T-cell (primary cell): ENCODE results near the gene SAV1. TPM values are rescaled to one million over a fixed set of nuclear protein-coding genes. Genes with fewer than 3 reads are reported as not detected.

Experiments used
- ATAC-seq, 4 experiments: fragments of 200-7000 bp in 3 of 4; fragments of 150-1000 bp in 1 of 4; cut with Tn5 transposase; replicated peaks in 1 of 4; 1 replicate in 3 of 4; 2 replicates in 1 of 4; pipeline ENCODE4 v1.10.0; 2021; ENCODE audit warnings: moderate library complexity in 3 of 4, mild to moderate bottlenecking in 2 of 4, moderate number of reproducible peaks in 1 of 4
- CTCF ChIA-PET, 2 donors: fragments of 300-600 bp; sonication (Branson Sonifier 250); formaldehyde crosslinking; loops; one replicate each; lab custom pipeline; 2022; ENCODE audit warnings: antibody characterized with exemption in 2 of 2; lab: Charles Lee
- POLR2A ChIA-PET, 2 donors: fragments of 300-600 bp; sonication (Branson Sonifier 250); formaldehyde crosslinking; loops; one replicate each; lab custom pipeline; 2022; ENCODE audit warnings: antibody characterized with exemption in 2 of 2; lab: Charles Lee
- DNase-seq, 35 experiments: peaks; one replicate each; pipeline versions ENCODE4 v3.0.0 to v3.0.0-alpha.2; 2013 to 2023
- H3K27ac ChIP-seq: one replicate; pipeline ENCODE4 v1.5.1; 2013; ENCODE audit warnings: low read length
- H3K27me3 ChIP-seq, 2 experiments: replicated peaks in 1 of 2; 1 replicate in 1 of 2; 2 replicates in 1 of 2; pipeline versions ENCODE4 v1.6.1 to v1.7.0; 2013; ENCODE audit warnings: low read length in 1 of 2, mixed read lengths in 1 of 2; ENCODE audit not compliant: control insufficient read depth in 2 of 2, insufficient read depth in 2 of 2; ENCODE audit errors: extremely low read depth in 1 of 2
- H3K36me3 ChIP-seq, 2 donors: 1 replicate in 1 of 2; 2 replicates in 1 of 2; pipeline versions ENCODE4 v1.6.1 to v1.7.0; 2013; ENCODE audit warnings: low read length in 1 of 2; ENCODE audit not compliant: control insufficient read depth in 2 of 2, insufficient read depth in 1 of 2; ENCODE audit errors: extremely low read depth in 1 of 2
- H3K4me1 ChIP-seq, 2 experiments: 1 replicate in 1 of 2; 2 replicates in 1 of 2; pipeline versions ENCODE4 v1.6.1 to v1.7.0; 2013; ENCODE audit warnings: low read length in 2 of 2, mixed read lengths in 1 of 2; ENCODE audit not compliant: insufficient read depth in 2 of 2, control insufficient read depth in 1 of 2; ENCODE audit errors: extremely low read depth in 1 of 2
- H3K4me3 ChIP-seq, 2 donors: 1 replicate in 1 of 2; 2 replicates in 1 of 2; pipeline versions ENCODE4 v1.5.1 to v1.7.0; 2013; ENCODE audit warnings: mild to moderate bottlenecking in 2 of 2, low read length in 1 of 2, moderate library complexity in 1 of 2; ENCODE audit not compliant: control insufficient read depth in 1 of 2; ENCODE audit errors: extremely low read depth in 1 of 2
- H3K9me3 ChIP-seq: 2 replicates; pipeline ENCODE4 v1.7.0; 2013
- H3K27ac Mint-ChIP-seq, 2 donors: one replicate each; pipeline ENCODE4 v1.8.0; 2020 to 2021; ENCODE audit warnings: mild to moderate bottlenecking in 2 of 2, mixed read lengths in 2 of 2
- H3K27me3 Mint-ChIP-seq, 2 donors: one replicate each; pipeline ENCODE4 v1.8.0; 2021 to 2022; ENCODE audit warnings: mixed read lengths in 2 of 2
- H3K36me3 Mint-ChIP-seq: one replicate; pipeline ENCODE4 v1.8.0; 2021; ENCODE audit warnings: mixed read lengths
- H3K4me1 Mint-ChIP-seq, 3 donors: one replicate each; pipeline ENCODE4 v1.8.0; 2020 to 2022; ENCODE audit warnings: mixed read lengths in 3 of 3, mild to moderate bottlenecking in 1 of 3
- H3K4me3 Mint-ChIP-seq, 3 donors: one replicate each; pipeline ENCODE4 v1.8.0; 2020 to 2022; ENCODE audit warnings: mild to moderate bottlenecking in 3 of 3, mixed read lengths in 3 of 3, moderate library complexity in 3 of 3
- H3K9me3 Mint-ChIP-seq, 3 donors: one replicate each; pipeline ENCODE4 v1.8.0; 2020 to 2022; ENCODE audit warnings: mixed read lengths in 3 of 3
- WGBS: methylation state at CpG from one replicate; pipeline ENCODE4 v1.1.5; 2013; ENCODE audit warnings: missing lambda C conversion rate; ENCODE audit not compliant: insufficient coverage; 5-methylcytosine and 5-hydroxymethylcytosine counted together
- total RNA-seq, 35 experiments: library from RNA in 6 of 35; stranded (reverse) in 6 of 35; fragments of 120-200 nt in 1 of 35; gene quantifications; one replicate each; pipeline versions ENCODE4 v1.2.1 to v1.2.4 and lab custom pipeline; 2013 to 2026

Gene SAV1
- total RNA-seq, 5 donors from 2014 or later (not counting 1 experiment from before 2014, with no cell fraction given) = 9.1 to 12.2 (median 11.1) TPM

GRCh38 chr14:50603565-50603964 lies 64.5 kb downstream of the SAV1 start:
- WGBS = no CpG with 5 or more reads among the region's 2 CpGs
- ChIA-PET POLR2A (no interaction called here), CTCF (interaction anchor here in 1 of 2 donors (1.3 kb wide), 1 partner anchor 257 kb away, joined by 3 read pairs; no protein-coding TSS in a partner anchor)
- H3K9me3 ChIP-seq = no peaks in the 10 kb centered on the region
- H3K4me3 ChIP-seq = no peak overlapping the region
- no peak for DNase-seq
- H3K27ac ChIP-seq = no peak overlapping the region
- no peaks in the 10 kb centered on the region for H3K36me3 ChIP-seq
- ATAC-seq = no peak
- H3K27ac Mint-ChIP-seq = no peak overlapping the region
- H3K36me3 Mint-ChIP-seq = no peaks in the 10 kb centered on the region
- H3K9me3 Mint-ChIP-seq = no peaks in the 10 kb centered on the region
- H3K4me1 Mint-ChIP-seq = no peaks in the 10 kb centered on the region
- no peak overlapping the region for H3K4me3 Mint-ChIP-seq
- H3K4me1 ChIP-seq = no peaks in the 10 kb centered on the region
- H3K27me3 Mint-ChIP-seq = peaks cover 0 to 4% of the 10 kb centered on the region in 2 donors
- no peaks in the 10 kb centered on the region for H3K27me3 ChIP-seq

- Histone ChIP-seq H3K4me1 (no peaks in the 10 kb centered on the region), H3K4me3 (no peak overlapping the region), H3K27me3 (no peaks in the 10 kb centered on the region), H3K9me3 (no peaks in the 10 kb centered on the region), H3K27ac (no peak overlapping the region), H3K36me3 (no peaks in the 10 kb centered on the region)
- H3K4me3 Mint-ChIP-seq = no peak overlapping the region
- no peaks in the 10 kb centered on the region for H3K9me3 Mint-ChIP-seq
- DNase-seq (no peak), ATAC-seq (no peak)
- H3K36me3 Mint-ChIP-seq = no peaks in the 10 kb centered on the region
- POLR2A ChIA-PET = no interaction called here
- CTCF ChIA-PET = interaction anchor here in 1 of 2 donors (1.0 to 2.3 kb wide), 3 partner anchors 174 to 258 kb away, joined by 4 to 17 read pairs (median 7); no protein-coding TSS in a partner anchor
- no peaks in the 10 kb centered on the region for H3K4me1 Mint-ChIP-seq
- peaks cover 0 to 4% of the 10 kb centered on the region in 2 donors for H3K27me3 Mint-ChIP-seq
- H3K27ac Mint-ChIP-seq = no peak overlapping the region
- WGBS = 92% methylated on average over 2 of the region's 3 CpGs
Observed at GRCh38 chr14:50602035-50602434, 66.1 kb downstream of the SAV1 start.

GRCh38 chr14:50601394-50601793 lies 66.7 kb downstream of the SAV1 start:
- no peak overlapping the region for H3K27ac ChIP-seq
- H3K9me3 Mint-ChIP-seq = no peaks in the 10 kb centered on the region
- no CpG with 5 or more reads among the region's 2 CpGs for WGBS
- no peak overlapping the region for H3K27ac Mint-ChIP-seq
- ATAC-seq (no peak), DNase-seq (no peak)
- no peaks in the 10 kb centered on the region for H3K4me1 ChIP-seq
- no peaks in the 10 kb centered on the region for H3K4me1 Mint-ChIP-seq
- no peaks in the 10 kb centered on the region for H3K9me3 ChIP-seq
- peaks cover 0 to under 1% of the 10 kb centered on the region in 2 donors for H3K27me3 Mint-ChIP-seq
- H3K36me3 ChIP-seq = no peaks in the 10 kb centered on the region
- POLR2A ChIA-PET = no interaction called here
- H3K4me3 Mint-ChIP-seq = no peak overlapping the region
- CTCF ChIA-PET = interaction anchor here (0.8 to 2.3 kb wide), 6 partner anchors 113 to 259 kb away, joined by 3 to 17 read pairs (median 5); no protein-coding TSS in a partner anchor
- H3K36me3 Mint-ChIP-seq = no peaks in the 10 kb centered on the region
- no peaks in the 10 kb centered on the region for H3K27me3 ChIP-seq
- H3K4me3 ChIP-seq = no peak overlapping the region

- ATAC-seq (no peak), DNase-seq (no peak)
- Histone ChIP-seq H3K36me3 (no peaks in the 10 kb centered on the region), H3K27me3 (no peaks in the 10 kb centered on the region), H3K27ac (no peak overlapping the region), H3K4me3 (no peak overlapping the region), H3K4me1 (no peaks in the 10 kb centered on the region), H3K9me3 (no peaks in the 10 kb centered on the region)
- Mint-ChIP-seq H3K27ac (no peak overlapping the region), H3K36me3 (no peaks in the 10 kb centered on the region), H3K4me1 (no peaks in the 10 kb centered on the region), H3K27me3 (no peaks in the 10 kb centered on the region), H3K4me3 (no peak overlapping the region), H3K9me3 (no peaks in the 10 kb centered on the region)
- ChIA-PET CTCF (interaction anchor here (0.6 to 2.3 kb wide), 8 partner anchors 11 to 260 kb away, joined by 3 to 17 read pairs (median 4); no protein-coding TSS in a partner anchor), POLR2A (no interaction called here)
- no CpG with 5 or more reads among the region's 5 CpGs for WGBS
Observed at GRCh38 chr14:50600849-50601248, 67.3 kb downstream of the SAV1 start.

- H3K4me3 Mint-ChIP-seq = no peak overlapping the region
- ChIA-PET POLR2A (interaction anchor here in 1 of 2 donors (0.6 kb wide), 1 partner anchor 171 kb away, joined by 3 read pairs; no protein-coding TSS in a partner anchor), CTCF (interaction anchor here (0.5 to 2.3 kb wide), 7 partner anchors 10 to 260 kb away, joined by 3 to 17 read pairs (median 4); no protein-coding TSS in a partner anchor)
- no CpG with 5 or more reads among the region's 4 CpGs for WGBS
- no peaks in the 10 kb centered on the region for H3K36me3 Mint-ChIP-seq
- H3K27ac Mint-ChIP-seq = no peak overlapping the region
- DNase-seq (peak in 1 of 35 experiments; percentile 49), ATAC-seq (no peak)
- no peaks in the 10 kb centered on the region for H3K9me3 ChIP-seq
- H3K4me3 ChIP-seq = no peak overlapping the region
- H3K27ac ChIP-seq = no peak overlapping the region
- H3K9me3 Mint-ChIP-seq = no peaks in the 10 kb centered on the region
- H3K27me3 Mint-ChIP-seq = no peaks in the 10 kb centered on the region
- H3K36me3 ChIP-seq = no peaks in the 10 kb centered on the region
- no peaks in the 10 kb centered on the region for H3K4me1 ChIP-seq
- no peaks in the 10 kb centered on the region for H3K27me3 ChIP-seq
- no peaks in the 10 kb centered on the region for H3K4me1 Mint-ChIP-seq
Observed at GRCh38 chr14:50599700-50600444, 68.2 kb downstream of the SAV1 start.

GRCh38 chr14:50598765-50599164 lies 69.3 kb downstream of the SAV1 start:
- Histone ChIP-seq H3K4me1 (no peaks in the 10 kb centered on the region), H3K36me3 (no peaks in the 10 kb centered on the region), H3K27ac (no peak overlapping the region), H3K4me3 (no peak overlapping the region), H3K27me3 (no peaks in the 10 kb centered on the region), H3K9me3 (no peaks in the 10 kb centered on the region)
- no peak for ATAC-seq
- Mint-ChIP-seq H3K4me3 (no peak overlapping the region), H3K4me1 (no peaks in the 10 kb centered on the region), H3K27ac (no peak overlapping the region), H3K27me3 (no peaks in the 10 kb centered on the region), H3K36me3 (peaks cover 3% of the 10 kb centered on the region), H3K9me3 (no peaks in the 10 kb centered on the region)
- ChIA-PET CTCF (interaction anchor here (0.6 to 1.1 kb wide), 2 partner anchors 30 to 261 kb away, joined by 4 to 9 read pairs; no protein-coding TSS in a partner anchor), POLR2A (interaction anchor here in 1 of 2 donors (0.6 kb wide), 1 partner anchor 249 kb away, joined by 5 read pairs; no protein-coding TSS in a partner anchor)
- DNase-seq = no peak
